CD14-positive monocyte (primary cell): Measurements from ENCODE around the gene DCANP1. TPM values are rescaled to one million over a fixed set of nuclear protein-coding genes. Genes with fewer than 3 reads are reported as not detected.

Experiments used
- DNase-seq, 3 donors: peaks; one replicate each; pipeline ENCODE4 v3.0.0-alpha.2; 2011 to 2022
- H2AFZ ChIP-seq: 2 replicates; pipeline ENCODE4 v1.6.0; 2012; ENCODE audit warnings: mild to moderate bottlenecking, low read depth, low read length, inconsistent platforms; ENCODE audit not compliant: insufficient read depth, poor library complexity, severe bottlenecking
- H3K27ac ChIP-seq, 2 donors: 1 replicate in 1 of 2; 2 replicates in 1 of 2; pipeline ENCODE4 v1.5.1; 2012 to 2013; ENCODE audit warnings: low read length in 2 of 2, control low read depth in 1 of 2, inconsistent platforms in 1 of 2, low read depth in 1 of 2, mild to moderate bottlenecking in 1 of 2
- H3K27me3 ChIP-seq, 2 donors: one replicate each; pipeline versions ENCODE4 v1.6.0 to v1.6.1; 2011 to 2013; ENCODE audit warnings: low read length in 2 of 2; ENCODE audit not compliant: control insufficient read depth in 2 of 2, insufficient read depth in 2 of 2
- H3K36me3 ChIP-seq, 2 donors: replicated peaks in 1 of 2; 1 replicate in 1 of 2; 2 replicates in 1 of 2; pipeline versions ENCODE4 v1.5.1 to v1.6.1; 2012 to 2013; ENCODE audit warnings: low read length in 2 of 2, control low read depth in 1 of 2, inconsistent platforms in 1 of 2, mild to moderate bottlenecking in 1 of 2; ENCODE audit not compliant: insufficient read depth in 2 of 2, control insufficient read depth in 1 of 2
- H3K4me1 ChIP-seq, 2 donors: 1 replicate in 1 of 2; 2 replicates in 1 of 2; pipeline versions ENCODE4 v1.5.1 to v1.6.1; 2012 to 2013; ENCODE audit warnings: low read length in 2 of 2, control low read depth in 1 of 2, inconsistent platforms in 1 of 2, mild to moderate bottlenecking in 1 of 2, moderate library complexity in 1 of 2; ENCODE audit not compliant: insufficient read depth in 2 of 2, control insufficient read depth in 1 of 2
- H3K4me2 ChIP-seq: replicated peaks from 2 replicates; pipeline ENCODE3; 2012; ENCODE audit warnings: low read length, moderate library complexity, mild to moderate bottlenecking; ENCODE audit not compliant: poor library complexity, severe bottlenecking; ENCODE audit errors: extremely low read depth
- H3K4me3 ChIP-seq, 3 experiments: fragments of 200-600 bp in 1 of 3; sonication (generic) in 1 of 3; replicated peaks in 1 of 3; 1 replicate in 2 of 3; 2 replicates in 1 of 3; pipeline ENCODE4 v1.5.1; 2011 to 2013; ENCODE audit warnings: low read length in 3 of 3, mild to moderate bottlenecking in 3 of 3, control low read depth in 2 of 3, low read depth in 2 of 3, inconsistent platforms in 1 of 3, moderate library complexity in 1 of 3
- H3K79me2 ChIP-seq: 2 replicates; pipeline ENCODE4 v1.6.0; 2012; ENCODE audit warnings: mild to moderate bottlenecking, control low read depth, inconsistent platforms, low read length, moderate library complexity; ENCODE audit not compliant: insufficient read depth
- H3K9ac ChIP-seq: 2 replicates; pipeline ENCODE4 v1.6.0; 2017; ENCODE audit warnings: low read length, mild to moderate bottlenecking; ENCODE audit not compliant: insufficient read depth, poor library complexity, severe bottlenecking
- H3K9me3 ChIP-seq, 2 donors: replicated peaks in 1 of 2; 1 replicate in 1 of 2; 2 replicates in 1 of 2; pipeline versions ENCODE4 v1.5.1 to v1.6.1; 2012 to 2013; ENCODE audit warnings: low read length in 2 of 2, control low read depth in 1 of 2; ENCODE audit not compliant: control insufficient read depth in 1 of 2, insufficient read depth in 1 of 2
- H4K20me1 ChIP-seq: 2 replicates; pipeline ENCODE4 v1.6.0; 2012; ENCODE audit warnings: mild to moderate bottlenecking, low read length, control low read depth, moderate library complexity; ENCODE audit not compliant: insufficient read depth
- H3K27ac Mint-ChIP-seq, 7 donors: one replicate each; pipeline ENCODE4 v1.8.0; 2020; ENCODE audit warnings: mild to moderate bottlenecking in 7 of 7, mixed read lengths in 7 of 7, moderate library complexity in 6 of 7, inconsistent platforms in 2 of 7
- H3K27me3 Mint-ChIP-seq, 3 donors: one replicate each; pipeline ENCODE4 v1.8.0; 2021 to 2022; ENCODE audit warnings: low read depth in 3 of 3, mild to moderate bottlenecking in 3 of 3, mixed read lengths in 3 of 3, moderate library complexity in 3 of 3, inconsistent platforms in 1 of 3
- H3K36me3 Mint-ChIP-seq, 2 donors: one replicate each; pipeline ENCODE4 v1.8.0; 2020; ENCODE audit warnings: mixed read lengths in 2 of 2, inconsistent platforms in 1 of 2, mild to moderate bottlenecking in 1 of 2
- H3K4me1 Mint-ChIP-seq: one replicate; pipeline ENCODE4 v1.8.0; 2020; ENCODE audit warnings: mild to moderate bottlenecking, mixed read lengths
- H3K4me3 Mint-ChIP-seq, 2 donors: one replicate each; pipeline ENCODE4 v1.8.0; 2020; ENCODE audit warnings: mild to moderate bottlenecking in 2 of 2, mixed read lengths in 2 of 2, moderate library complexity in 1 of 2
- H3K9me3 Mint-ChIP-seq, 7 donors: one replicate each; pipeline ENCODE4 v1.8.0; 2020 to 2022; ENCODE audit warnings: mixed read lengths in 7 of 7, mild to moderate bottlenecking in 6 of 7, moderate library complexity in 6 of 7, inconsistent platforms in 2 of 7
- CTCF ChIP-seq: fragments of 200-600 bp; IDR thresholded peaks from one replicate; pipeline ENCODE4 v1.8.0; 2022; ENCODE audit warnings: antibody characterized with exemption, mild to moderate bottlenecking
- WGBS: methylation state at CpG from one replicate; pipeline ENCODE4 v1.1.5; 2013; ENCODE audit warnings: missing lambda C conversion rate; ENCODE audit not compliant: insufficient coverage; 5-methylcytosine and 5-hydroxymethylcytosine counted together
- intact Hi-C, 2 donors: fragments of 100-400 bp; cut with micrococcal nuclease; formaldehyde crosslinking; loops; one replicate each; pipeline versions ENCODE4 v1.15.0 to v1.15.1; 2023
- polyA plus RNA-seq, 3 donors: library from polyadenylated mRNA; depleted of rRNA in 1 of 3; unstranded in 2 of 3; stranded (reverse) in 1 of 3; fragments of 300-500 nt in 2 of 3; fragments of >200 nt in 1 of 3; fragmentation: Illumina TruSeq in 2 of 3; gene quantifications; 1 replicate in 2 of 3; 2 replicates in 1 of 3; pipeline ENCODE4 v1.2.3, GENCODE V29; 2012 to 2021

DCANP1 gene
- polyA plus RNA-seq, 3 donors = 0.14 to 0.85 (median 0.15) TPM

- H3K9me3 ChIP-seq = peaks cover 0 to 27% of the 10 kb centered on the region in 2 donors
- no peak overlapping the region for H3K4me3 ChIP-seq
- H3K27ac Mint-ChIP-seq = no peak overlapping the region
- H3K4me2 ChIP-seq = peak overlapping the region; percentile 1
- peaks cover 44 to 55% of the 10 kb centered on the region in 2 donors for H3K4me1 ChIP-seq
- H3K36me3 ChIP-seq = no peaks in the 10 kb centered on the region
- 13% methylated on average over 3 of the region's 14 CpGs for WGBS
- H3K4me3 Mint-ChIP-seq = peak overlapping the region in 1 of 2 donors; percentile 95
- no peaks in the 10 kb centered on the region for H3K79me2 ChIP-seq
- H3K9ac ChIP-seq = no peak overlapping the region
- peaks cover 0 to 29% (median 11%) of the 10 kb centered on the region in 7 donors for H3K9me3 Mint-ChIP-seq
- peaks cover 2 to 3% of the 10 kb centered on the region in 2 donors for H3K36me3 Mint-ChIP-seq
- H3K4me1 Mint-ChIP-seq = peaks cover 52% of the 10 kb centered on the region
- no peaks in the 10 kb centered on the region for H4K20me1 ChIP-seq
- no peak overlapping the region for H3K27ac ChIP-seq
- H3K27me3 ChIP-seq = peaks cover 63 to 73% of the 10 kb centered on the region in 2 donors
- TF ChIP-seq CTCF = no peak
- intact Hi-C loops = no loop called here
- H3K27me3 Mint-ChIP-seq = peaks cover 69 to 77% (median 75%) of the 10 kb centered on the region in 3 donors
- DNase-seq = no peak
- no peak overlapping the region for H2AFZ ChIP-seq
These were observed 43.9 kb upstream of the DCANP1 start for GRCh38 chr5:135491038-135491551.

- Histone ChIP-seq H3K9ac (no peak overlapping the region), H4K20me1 (no peaks in the 10 kb centered on the region), H3K4me1 (peaks cover 44 to 55% of the 10 kb centered on the region in 2 donors), H3K36me3 (no peaks in the 10 kb centered on the region), H3K4me3 (peak overlapping the region in 1 of 3 experiments; percentile 16), H3K27ac (no peak overlapping the region), H3K79me2 (no peaks in the 10 kb centered on the region), H3K4me2 (peak overlapping the region; percentile 55), H2AFZ (peak overlapping the region; percentile 31), H3K27me3 (peaks cover 63 to 76% of the 10 kb centered on the region in 2 donors), H3K9me3 (peaks cover 0 to 27% of the 10 kb centered on the region in 2 donors)
- peak overlapping the region in 1 of 2 donors; percentile 95 for H3K4me3 Mint-ChIP-seq
- WGBS = 4% methylated on average over 44 of the region's 49 CpGs
- peaks cover 75 to 82% (median 77%) of the 10 kb centered on the region in 3 donors for H3K27me3 Mint-ChIP-seq
- H3K36me3 Mint-ChIP-seq = peaks cover 2 to 3% of the 10 kb centered on the region in 2 donors
- H3K9me3 Mint-ChIP-seq = peaks cover 0 to 29% (median 9%) of the 10 kb centered on the region in 7 donors
- intact Hi-C loops = no loop called here
- peaks cover 53% of the 10 kb centered on the region for H3K4me1 Mint-ChIP-seq
- DNase-seq = no peak
- no peak for TF ChIP-seq CTCF
- H3K27ac Mint-ChIP-seq = no peak overlapping the region
These were observed 43.3 kb upstream of the DCANP1 start for GRCh38 chr5:135490245-135491037.
